Measurements from ENCODE around the gene DIP2A. TPM values are rescaled to one million over a fixed set of nuclear protein-coding genes. Genes with fewer than 3 reads are reported as not detected.

DIP2A gene
- total and polyA plus RNA-seq, 2 of the 8 experiments (the other 6 are each of a cell fraction or from before 2014, with no cell fraction given), result 16.0 to 27.1 TPM

GRCh38 chr21:46600305-46600704 lies 141.6 kb downstream of the DIP2A start:
- Histone ChIP-seq H3K56ac (replicated peaks; ENCODE audit: insufficient read length, low read depth, low read length) (no peak overlapping the region), H3K36me3 (ENCODE audit: control insufficient read depth in 2 of 4, insufficient read depth in 4 of 4, low read length in 3 of 4) (no peaks in the 10 kb centered on the region)
- no peak for FAIRE-seq
- TF ChIP-seq SIN3A (conservative IDR thresholded peaks at IDR 0.05 in 1 of 2, IDR thresholded peaks at IDR 0.05 in 1 of 2; ENCODE audit: low read depth in 1 of 2, low read length in 2 of 2) (no peak), TAF1 (IDR thresholded peaks at IDR 0.05; ENCODE audit: low read depth, low read length) (no peak), USF2 (IDR thresholded peaks at IDR 0.05; ENCODE audit: low read length) (no peak), CBX8 (IDR thresholded peaks at IDR 0.05; ENCODE audit: borderline replicate concordance, low read depth, low read length) (no peak), EP300 (IDR thresholded peaks at IDR 0.05; ENCODE audit: borderline replicate concordance in 1 of 2, low read depth in 2 of 2, low read length in 2 of 2) (no peak), BCL11A (IDR thresholded peaks at IDR 0.05; ENCODE audit: low read depth in 2 of 2, low read length in 2 of 2) (no peak), ASH2L (IDR thresholded peaks at IDR 0.05; ENCODE audit: low read length) (no peak), GTF2F1 (IDR thresholded peaks at IDR 0.05; ENCODE audit: borderline replicate concordance, low read depth, low read length) (no peak), YY1 (IDR thresholded peaks at IDR 0.05; ENCODE audit: low read depth, low read length) (no peak), SIRT6 (IDR thresholded peaks at IDR 0.05; ENCODE audit: low read length) (no peak), POLR2A (IDR thresholded peaks at IDR 0.05; ENCODE audit: control extremely low read depth in 1 of 2, low read depth in 2 of 2, low read length in 2 of 2) (no peak), KDM5A (IDR thresholded peaks at IDR 0.05; ENCODE audit: low read length) (no peak), CTBP2 (IDR thresholded peaks at IDR 0.05; ENCODE audit: borderline replicate concordance, insufficient read depth, insufficient read length, low read length) (no peak), KDM4A (IDR thresholded peaks at IDR 0.05; ENCODE audit: low read depth, low read length, severe bottlenecking) (no peak)

More at GRCh38 chr21:46600305-46600704, 141.6 kb downstream of the DIP2A start:
- Histone ChIP-seq H3K9ac (replicated peaks in 1 of 4; ENCODE audit: extremely low read depth in 1 of 4, low read depth in 3 of 4, low read length in 3 of 4) (no peak overlapping the region), H3K23ac (ENCODE audit: insufficient read length) (no peak overlapping the region), H3K14ac (ENCODE audit: insufficient read length) (no peak overlapping the region), H2BK120ac (replicated peaks; ENCODE audit: low read depth, low read length) (no peak overlapping the region), H2BK5ac (ENCODE audit: low read depth, low read length) (no peak overlapping the region), H3K4me2 (ENCODE audit: insufficient read depth in 1 of 2, low read depth in 2 of 2, low read length in 2 of 2) (no peak overlapping the region), H3K4me1 (replicated peaks in 1 of 4; ENCODE audit: control insufficient read depth in 3 of 4, insufficient read depth in 4 of 4, low read length in 3 of 4) (peaks cover 2 to 8% (median 3%) of the 10 kb centered on the region in 4 experiments; a peak in 4 of 7 replicates), H3K79me2 (ENCODE audit: control insufficient read depth in 1 of 2, insufficient read depth in 2 of 2, low read length in 2 of 2) (no peaks in the 10 kb centered on the region), H2BK20ac (ENCODE audit: low read length) (no peak overlapping the region), H3K27me3 (replicated peaks in 1 of 4; ENCODE audit: control insufficient read depth in 3 of 4, extremely low read depth in 1 of 4, insufficient read depth in 3 of 4, low read length in 3 of 4) (no peaks in the 10 kb centered on the region), H2AK5ac (ENCODE audit: low read depth, low read length) (no peak overlapping the region), H3K9me3 (ENCODE audit: insufficient read depth in 2 of 2, low read depth in 1 of 2, low read length in 1 of 2) (no peaks in the 10 kb centered on the region), H4K5ac (ENCODE audit: insufficient read length, low read depth, low read length) (no peak overlapping the region), H3K79me1 (ENCODE audit: low read depth, low read length) (no peaks in the 10 kb centered on the region), H3K27ac (ENCODE audit: low read depth, low read length) (no peak overlapping the region), H3K4ac (replicated peaks; ENCODE audit: insufficient read length, low read depth, low read length) (no peak overlapping the region), H3K18ac (ENCODE audit: extremely low read depth, low read length) (no peak overlapping the region), H4K8ac (ENCODE audit: extremely low read depth, insufficient read depth, low read length) (no peak overlapping the region), H2BK12ac (ENCODE audit: low read depth, low read length) (no peak overlapping the region), H4K91ac (replicated peaks; ENCODE audit: insufficient read length, low read length) (no peak overlapping the region), H3K4me3 (ENCODE audit: extremely low read depth in 1 of 4, insufficient read depth in 2 of 4, low read depth in 3 of 4, low read length in 4 of 4) (no peak overlapping the region), H2BK15ac (ENCODE audit: low read length) (no peak overlapping the region), H3K23me2 (ENCODE audit: low read depth, low read length) (no peaks in the 10 kb centered on the region), H4K20me1 (replicated peaks in 1 of 2; ENCODE audit: control insufficient read depth in 1 of 2, insufficient read depth in 2 of 2, low read length in 2 of 2) (no peaks in the 10 kb centered on the region), H2AFZ (ENCODE audit: low read length) (no peak overlapping the region)
- 89% methylated on average over 5 of the region's 5 CpGs; no CpG with 5 or more reads in 1 of the 2 experiments for WGBS, 2 experiments (ENCODE audit: extremely low coverage in 1 of 2, insufficient coverage in 1 of 2, insufficient read length in 1 of 2, insufficient replicate concordance in 2 of 2, low coverage in 1 of 2, low lambda C conversion rate in 2 of 2, missing lambda C conversion rate in 1 of 2)
- ChIA-PET POLR2A (ENCODE audit: partially characterized antibody) (no interaction called here), CTCF (ENCODE audit: partially characterized antibody) (no interaction called here)
- no peak for DNase-seq (ENCODE audit: low read depth in 1 of 2, low spot score in 2 of 2)
